ENCODE results near the gene ZNF689. TPM values are rescaled to one million over a fixed set of nuclear protein-coding genes. Genes with fewer than 3 reads are reported as not detected.
A peak's percentile ranks its signal among the peaks of the same experiment; 100 is the strongest.
"Not testable (repeated sequence)": the region's sequence is repeated elsewhere in the genome, so short reads cannot be mapped to it uniquely, and the experiment has no call there.

Gene ZNF689
- polyA plus RNA-seq, 2 donors = 1.3 to 2.0 TPM

GRCh38 chr16:30602616-30603277 is 7.4 kb downstream of the ZNF689 start:
- no peaks in the 10 kb centered on the region for H3K27me3 ChIP-seq (ENCODE audit: control insufficient read depth in 1 of 2, insufficient read depth in 2 of 2, low read length in 2 of 2)
- H3K36me3 ChIP-seq (ENCODE audit: control insufficient read depth in 2 of 2, insufficient read depth in 2 of 2, low read length in 1 of 2) = peaks cover 15 to 17% of the 10 kb centered on the region in 2 donors
- H3K4me3 ChIP-seq (ENCODE audit: low read depth in 1 of 2, low read length in 2 of 2) = no peak overlapping the region
- no peaks in the 10 kb centered on the region for H3K4me1 ChIP-seq (ENCODE audit: control insufficient read depth in 2 of 2, insufficient read depth in 2 of 2, low read length in 1 of 2)
- H3K27ac ChIP-seq (ENCODE audit: low read depth in 2 of 2, low read length in 1 of 2) = peak overlapping the region in 1 of 2 donors; percentile 48
- H3K9me3 ChIP-seq (ENCODE audit: control insufficient read depth in 2 of 2, insufficient read depth in 1 of 2, low read depth in 1 of 2, low read length in 1 of 2) = peaks cover 0 to 2% of the 10 kb centered on the region in 2 donors
- WGBS, 2 donors = 54 to 61% methylated on average over 4 of the region's 4 CpGs

- Histone ChIP-seq H3K36me3 (ENCODE audit: control insufficient read depth in 2 of 2, insufficient read depth in 2 of 2, low read length in 1 of 2) (peaks cover 15 to 17% of the 10 kb centered on the region in 2 donors), H3K27ac (ENCODE audit: low read depth in 2 of 2, low read length in 1 of 2) (no peak overlapping the region), H3K9me3 (ENCODE audit: control insufficient read depth in 2 of 2, insufficient read depth in 1 of 2, low read depth in 1 of 2, low read length in 1 of 2) (peaks cover 0 to 2% of the 10 kb centered on the region in 2 donors), H3K27me3 (ENCODE audit: control insufficient read depth in 1 of 2, insufficient read depth in 2 of 2, low read length in 2 of 2) (no peaks in the 10 kb centered on the region), H3K4me1 (ENCODE audit: control insufficient read depth in 2 of 2, insufficient read depth in 2 of 2, low read length in 1 of 2) (no peaks in the 10 kb centered on the region), H3K4me3 (ENCODE audit: low read depth in 1 of 2, low read length in 2 of 2) (no peak overlapping the region)
- WGBS, 2 donors = 73 to 86% methylated on average over 4 of the region's 4 CpGs
These were observed 8.2 kb downstream of the ZNF689 start for GRCh38 chr16:30601966-30602365.

GRCh38 chr16:30600929-30601328 is 9.3 kb downstream of the ZNF689 start:
- 88 to 96% methylated on average over 2 of the region's 2 CpGs for WGBS, 2 donors
- Histone ChIP-seq H3K4me3 (ENCODE audit: low read depth in 1 of 2, low read length in 2 of 2) (no peak overlapping the region), H3K27me3 (ENCODE audit: control insufficient read depth in 1 of 2, insufficient read depth in 2 of 2, low read length in 2 of 2) (no peaks in the 10 kb centered on the region), H3K9me3 (ENCODE audit: control insufficient read depth in 2 of 2, insufficient read depth in 1 of 2, low read depth in 1 of 2, low read length in 1 of 2) (peaks cover 0 to 2% of the 10 kb centered on the region in 2 donors), H3K27ac (ENCODE audit: low read depth in 2 of 2, low read length in 1 of 2) (no peak overlapping the region), H3K36me3 (ENCODE audit: control insufficient read depth in 2 of 2, insufficient read depth in 2 of 2, low read length in 1 of 2) (peaks cover 15 to 17% of the 10 kb centered on the region in 2 donors), H3K4me1 (ENCODE audit: control insufficient read depth in 2 of 2, insufficient read depth in 2 of 2, low read length in 1 of 2) (no peaks in the 10 kb centered on the region)

- Histone ChIP-seq H3K27me3 (ENCODE audit: control insufficient read depth in 1 of 2, insufficient read depth in 2 of 2, low read length in 2 of 2) (no peaks in the 10 kb centered on the region), H3K4me3 (ENCODE audit: low read depth in 1 of 2, low read length in 2 of 2) (no peak overlapping the region), H3K36me3 (ENCODE audit: control insufficient read depth in 2 of 2, insufficient read depth in 2 of 2, low read length in 1 of 2) (peaks cover 15 to 17% of the 10 kb centered on the region in 2 donors), H3K9me3 (ENCODE audit: control insufficient read depth in 2 of 2, insufficient read depth in 1 of 2, low read depth in 1 of 2, low read length in 1 of 2) (peaks cover 0 to 2% of the 10 kb centered on the region in 2 donors), H3K4me1 (ENCODE audit: control insufficient read depth in 2 of 2, insufficient read depth in 2 of 2, low read length in 1 of 2) (no peaks in the 10 kb centered on the region), H3K27ac (ENCODE audit: low read depth in 2 of 2, low read length in 1 of 2) (no peak overlapping the region)
- WGBS, 2 donors = 85 to 88% methylated on average over 3 of the region's 3 CpGs
These were observed 10.0 kb downstream of the ZNF689 start for GRCh38 chr16:30600215-30600614.

GRCh38 chr16:30592871-30593270 is 17.3 kb downstream of the ZNF689 start:
- Histone ChIP-seq H3K4me1 (ENCODE audit: control insufficient read depth in 2 of 2, insufficient read depth in 2 of 2, low read length in 1 of 2) (no peaks in the 10 kb centered on the region), H3K36me3 (ENCODE audit: control insufficient read depth in 2 of 2, insufficient read depth in 2 of 2, low read length in 1 of 2) (no peaks in the 10 kb centered on the region), H3K4me3 (ENCODE audit: low read depth in 1 of 2, low read length in 2 of 2) (no peak overlapping the region), H3K9me3 (ENCODE audit: control insufficient read depth in 2 of 2, insufficient read depth in 1 of 2, low read depth in 1 of 2, low read length in 1 of 2) (no peaks in the 10 kb centered on the region), H3K27me3 (ENCODE audit: control insufficient read depth in 1 of 2, insufficient read depth in 2 of 2, low read length in 2 of 2) (no peaks in the 10 kb centered on the region), H3K27ac (ENCODE audit: low read depth in 2 of 2, low read length in 1 of 2) (no peak overlapping the region)
- WGBS, 2 donors = 94 to 95% methylated on average over 4 of the region's 4 CpGs

GRCh38 chr16:30590869-30591268 is 19.3 kb downstream of the ZNF689 start:
- H3K4me3 ChIP-seq (ENCODE audit: low read depth in 1 of 2, low read length in 2 of 2); H3K27me3 ChIP-seq (ENCODE audit: control insufficient read depth in 1 of 2, insufficient read depth in 2 of 2, low read length in 2 of 2); H3K36me3 ChIP-seq (ENCODE audit: control insufficient read depth in 2 of 2, insufficient read depth in 2 of 2, low read length in 1 of 2); H3K9me3 ChIP-seq (ENCODE audit: control insufficient read depth in 2 of 2, insufficient read depth in 1 of 2, low read depth in 1 of 2, low read length in 1 of 2); H3K4me1 ChIP-seq (ENCODE audit: control insufficient read depth in 2 of 2, insufficient read depth in 2 of 2, low read length in 1 of 2); H3K27ac ChIP-seq (ENCODE audit: low read depth in 2 of 2, low read length in 1 of 2): not testable (repeated sequence)
- WGBS, 2 donors = 95 to 97% methylated on average over 9 of the region's 9 CpGs

- not testable (repeated sequence) for H3K36me3 ChIP-seq (ENCODE audit: control insufficient read depth in 2 of 2, insufficient read depth in 2 of 2, low read length in 1 of 2); H3K4me1 ChIP-seq (ENCODE audit: control insufficient read depth in 2 of 2, insufficient read depth in 2 of 2, low read length in 1 of 2); H3K4me3 ChIP-seq (ENCODE audit: low read depth in 1 of 2, low read length in 2 of 2); H3K9me3 ChIP-seq (ENCODE audit: control insufficient read depth in 2 of 2, insufficient read depth in 1 of 2, low read depth in 1 of 2, low read length in 1 of 2); H3K27me3 ChIP-seq (ENCODE audit: control insufficient read depth in 1 of 2, insufficient read depth in 2 of 2, low read length in 2 of 2); H3K27ac ChIP-seq (ENCODE audit: low read depth in 2 of 2, low read length in 1 of 2)
- 95 to 99% methylated on average over 2 of the region's 2 CpGs for WGBS, 2 donors
These were observed 20.6 kb downstream of the ZNF689 start for GRCh38 chr16:30589582-30589981.

GRCh38 chr16:30588651-30589050 is 21.5 kb downstream of the ZNF689 start:
- peaks cover 0 to 4% of the 10 kb centered on the region in 2 donors for H3K4me1 ChIP-seq (ENCODE audit: control insufficient read depth in 2 of 2, insufficient read depth in 2 of 2, low read length in 1 of 2)
- 92 to 97% methylated on average over 2 of the region's 2 CpGs for WGBS, 2 donors
- no peaks in the 10 kb centered on the region for H3K27me3 ChIP-seq (ENCODE audit: control insufficient read depth in 1 of 2, insufficient read depth in 2 of 2, low read length in 2 of 2)
- no peaks in the 10 kb centered on the region for H3K9me3 ChIP-seq (ENCODE audit: control insufficient read depth in 2 of 2, insufficient read depth in 1 of 2, low read depth in 1 of 2, low read length in 1 of 2)
- H3K36me3 ChIP-seq (ENCODE audit: control insufficient read depth in 2 of 2, insufficient read depth in 2 of 2, low read length in 1 of 2) = no peaks in the 10 kb centered on the region
- H3K27ac ChIP-seq (ENCODE audit: low read depth in 2 of 2, low read length in 1 of 2) = no peak overlapping the region
- H3K4me3 ChIP-seq (ENCODE audit: low read depth in 1 of 2, low read length in 2 of 2) = no peak overlapping the region

GRCh38 chr16:30585400-30586191 is 24.6 kb downstream of the ZNF689 start, which contains the start of gene ZNF785:
ZNF785 (minus strand) TSS chr16:30585697; CDS start chr16:30585611, 86 bp downstream.
- no peaks in the 10 kb centered on the region for H3K27me3 ChIP-seq (ENCODE audit: control insufficient read depth in 1 of 2, insufficient read depth in 2 of 2, low read length in 2 of 2)
- no peaks in the 10 kb centered on the region for H3K9me3 ChIP-seq (ENCODE audit: control insufficient read depth in 2 of 2, insufficient read depth in 1 of 2, low read depth in 1 of 2, low read length in 1 of 2)
- H3K4me1 ChIP-seq (ENCODE audit: control insufficient read depth in 2 of 2, insufficient read depth in 2 of 2, low read length in 1 of 2) = peaks cover 0 to 4% of the 10 kb centered on the region in 2 donors
- peak within 1 kb of the TSS; percentile 72 to 80 for H3K4me3 ChIP-seq (ENCODE audit: low read depth in 1 of 2, low read length in 2 of 2)
- peak within 1 kb of the TSS; percentile 90 for H3K27ac ChIP-seq (ENCODE audit: low read depth in 2 of 2, low read length in 1 of 2)
- peaks cover 6 to 15% of the 10 kb centered on the region in 2 donors for H3K36me3 ChIP-seq (ENCODE audit: control insufficient read depth in 2 of 2, insufficient read depth in 2 of 2, low read length in 1 of 2)
- WGBS, 2 donors = 1% methylated on average over 50 of the region's 50 CpGs
